Measurements from ENCODE around the gene LCNL1.

LCNL1 gene

GRCh38 chr9:136982232-136983051 lies at the start of gene LCNL1:
LCNL1 (plus strand) TSS chr9:136982993; CDS start chr9:136983587, 594 bp downstream.
- no peak for FAIRE-seq

- FAIRE-seq: no peak
Measured at GRCh38 chr9:136934277-136934676, 48.5 kb upstream of the LCNL1 start.

DNA sequence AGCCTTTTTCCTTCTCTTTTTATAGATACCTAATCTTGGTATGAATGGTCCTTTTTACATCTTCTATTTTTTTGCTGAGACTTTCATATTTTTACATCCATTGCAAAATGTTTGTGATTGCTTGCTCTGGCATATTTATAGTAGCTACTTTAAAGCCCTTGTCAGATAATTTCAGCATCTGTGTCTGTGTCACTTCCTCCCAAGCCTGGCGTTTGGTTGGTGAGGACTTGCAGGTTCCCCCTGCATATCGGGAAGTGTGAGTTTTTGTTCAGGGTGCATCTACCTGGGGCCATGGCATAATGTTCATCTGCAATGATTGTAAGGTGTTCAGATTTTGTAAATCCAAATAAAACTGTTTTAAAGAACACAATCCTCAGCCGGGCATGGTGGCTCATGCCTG lies 47.1 kb upstream of the LCNL1 start:
- FAIRE-seq: no peak

DNA sequence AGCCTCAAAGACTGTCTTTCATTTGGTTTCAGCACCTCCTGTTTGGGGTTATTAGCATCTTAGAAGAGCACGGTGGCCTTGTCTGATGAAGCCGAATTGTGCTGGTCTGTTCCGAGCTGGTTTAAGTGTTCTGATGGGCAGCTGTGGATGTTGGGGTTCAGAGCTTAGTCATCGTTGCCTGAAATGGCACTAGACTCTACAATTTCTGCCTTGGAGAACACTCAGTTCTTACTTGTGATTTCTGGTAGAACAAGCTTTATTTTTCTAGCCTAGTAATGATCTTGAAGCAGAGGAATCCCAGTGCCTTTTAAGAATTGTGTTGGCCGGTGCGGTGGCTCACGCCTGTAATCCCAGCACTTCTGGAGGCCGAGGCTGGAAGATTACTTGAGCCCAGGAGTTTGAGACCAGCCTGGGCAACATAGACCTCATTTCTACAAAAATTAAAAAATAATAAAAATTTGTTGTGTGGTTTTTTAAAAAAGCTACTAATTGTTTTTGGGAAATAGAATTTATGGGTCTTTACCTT lies 46.1 kb upstream of the LCNL1 start:
- FAIRE-seq: no peak

DNA sequence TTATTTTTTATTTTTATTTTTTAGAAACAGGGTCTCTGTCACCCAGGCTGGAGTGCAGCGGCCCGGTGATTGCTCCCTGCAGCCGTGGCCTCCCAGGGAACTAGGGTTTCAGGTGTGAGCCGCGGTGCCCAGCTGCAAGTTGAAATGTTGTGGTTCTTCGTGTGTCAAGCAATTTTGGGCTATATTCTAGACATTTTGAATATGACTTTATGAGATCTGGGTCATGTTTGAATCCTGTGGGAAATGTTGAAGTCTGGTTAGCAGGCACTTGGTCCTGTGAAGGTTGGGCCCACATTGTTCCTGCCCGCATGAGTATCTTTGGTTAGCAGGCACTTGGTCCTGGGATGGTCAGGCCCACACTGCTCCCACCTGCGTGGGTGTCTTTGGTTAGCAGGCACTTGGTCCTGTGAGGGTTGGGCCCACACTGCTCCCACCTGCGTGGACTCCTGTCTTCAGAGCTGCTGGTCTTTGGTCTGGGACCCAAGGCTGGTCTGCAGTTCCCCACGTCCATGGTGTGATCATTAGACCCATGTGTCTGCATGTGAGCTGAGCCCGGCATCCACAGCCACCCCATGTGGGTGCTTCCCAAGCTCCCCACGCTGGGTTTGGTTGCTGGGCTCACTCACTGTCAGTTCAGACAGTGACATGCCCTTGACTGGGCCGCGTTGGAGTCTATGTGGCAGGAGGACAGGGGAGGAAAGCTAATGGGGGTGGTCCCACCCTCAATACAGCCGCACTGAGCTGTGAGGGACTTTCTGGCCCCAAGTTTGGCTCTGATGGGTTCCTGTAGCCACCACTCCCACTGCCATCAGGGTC lies 45.4 kb upstream of the LCNL1 start:
- FAIRE-seq: no peak

DNA sequence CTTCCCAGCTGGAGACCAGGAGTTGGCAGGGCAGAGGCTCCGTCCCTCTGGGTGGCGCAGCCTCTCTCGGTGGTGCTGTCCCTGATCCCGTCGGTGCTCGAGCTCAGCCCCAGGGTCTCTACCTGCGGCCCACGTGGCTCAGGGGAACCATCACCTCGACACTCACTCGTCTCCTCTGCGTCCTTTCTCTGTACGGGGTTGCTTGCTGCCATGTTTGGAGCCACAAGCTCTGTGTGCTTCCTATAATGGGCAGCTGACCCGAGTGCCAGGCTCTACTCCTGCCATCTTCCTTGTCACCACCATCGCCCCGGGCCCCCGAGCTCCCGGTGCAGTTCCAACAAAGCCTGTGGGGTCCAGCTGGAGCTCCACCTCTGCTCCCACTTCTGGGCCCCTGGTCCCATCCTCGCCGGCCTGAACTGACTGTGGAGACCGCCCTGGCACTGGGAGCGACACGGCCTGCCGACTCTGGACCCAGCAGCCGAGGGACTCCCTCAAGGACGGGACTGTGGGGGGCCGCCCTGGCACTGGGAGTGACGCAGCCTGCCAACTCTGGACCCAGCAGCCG lies 43.3 kb upstream of the LCNL1 start:
- no peak for FAIRE-seq

- FAIRE-seq: no peak
Measured at GRCh38 chr9:136939996-136940525, 42.7 kb upstream of the LCNL1 start.

GRCh38 chr9:136940526-136941230 lies 42.1 kb upstream of the LCNL1 start:
- no peak for FAIRE-seq

- FAIRE-seq: no peak
Measured at GRCh38 chr9:136941231-136942111, 41.3 kb upstream of the LCNL1 start.

- FAIRE-seq: no peak
Measured at GRCh38 chr9:136942112-136942880, 40.5 kb upstream of the LCNL1 start.

DNA sequence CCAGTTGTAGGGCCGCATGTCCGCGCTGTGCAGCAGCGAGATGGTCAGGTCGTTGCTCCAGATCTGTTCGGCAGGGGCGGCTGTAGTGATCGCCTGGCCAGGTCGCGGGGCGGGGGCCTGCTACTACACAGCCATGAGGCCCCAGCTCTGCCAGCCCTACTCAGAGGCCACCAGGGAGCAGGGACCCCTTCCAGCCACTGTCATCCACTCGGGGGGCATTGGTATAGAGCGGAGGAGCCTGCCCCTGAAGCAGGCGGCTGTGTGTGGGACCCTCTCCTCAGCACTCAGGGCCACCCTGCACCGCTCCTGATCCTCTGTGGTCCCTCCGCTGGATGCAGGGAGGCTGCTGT lies 39.9 kb upstream of the LCNL1 start:
- FAIRE-seq: no peak

GRCh38 chr9:136943291-136944211 lies 39.2 kb upstream of the LCNL1 start:
- no peak for FAIRE-seq

GRCh38 chr9:136944212-136944518 lies 38.6 kb upstream of the LCNL1 start:
- no peak for FAIRE-seq

DNA sequence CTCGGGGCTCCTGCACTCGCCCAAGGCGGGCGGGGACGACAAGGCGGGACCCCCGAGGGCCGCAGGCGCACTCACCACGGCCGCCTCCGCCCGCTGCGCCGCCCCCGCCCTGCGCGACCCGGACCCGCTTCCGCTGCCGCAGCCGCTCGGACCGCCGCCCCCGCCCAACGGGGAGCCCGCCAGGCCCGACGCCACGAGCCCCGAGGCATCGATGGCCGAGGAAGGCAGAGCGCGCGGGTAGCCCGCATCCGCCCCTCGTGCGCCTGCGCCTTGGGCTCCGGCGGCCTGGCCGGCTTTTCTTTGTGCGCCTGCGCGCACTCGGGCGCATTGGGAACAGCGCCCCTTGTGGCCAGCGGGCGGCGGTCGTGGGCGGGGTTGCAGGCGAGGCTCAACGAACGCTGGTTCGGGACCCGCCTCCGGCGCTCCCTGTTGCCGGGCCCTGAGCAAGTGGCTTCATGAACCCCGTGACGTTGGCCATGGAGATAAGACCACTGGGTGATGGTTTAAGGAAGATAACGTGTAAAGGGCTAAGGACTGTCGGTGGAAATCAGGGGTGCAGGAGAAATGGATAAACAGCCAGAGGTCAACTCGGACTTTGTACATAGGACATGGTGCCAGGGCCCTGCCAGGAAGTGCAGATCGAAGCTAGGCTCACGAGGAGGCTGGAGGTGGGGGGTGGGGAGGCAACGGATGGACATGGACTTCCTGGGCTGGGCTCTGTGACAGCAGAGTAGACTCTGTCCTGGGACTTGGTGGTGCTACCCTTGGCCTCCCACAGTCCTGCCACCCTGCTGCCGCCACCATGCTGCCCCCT lies 38.1 kb upstream of the LCNL1 start, which contains the start of the genes C8G and FBXW5:
Gene C8G (plus strand): TSS at position 725 of the 814 bp plus-strand sequence. CDS start 78 bp downstream, at position 803.
Gene FBXW5 (minus strand): TSS at position 220 of the 814 bp plus-strand sequence. CDS start 655 bp downstream, outside the sequence.
- FAIRE-seq: no peak

- FAIRE-seq: no peak
Measured at GRCh38 chr9:136945333-136946227, 37.2 kb upstream of the LCNL1 start.

- no peak for FAIRE-seq
Measured at GRCh38 chr9:136946228-136947027, 36.4 kb upstream of the LCNL1 start.
